Spleen (tissue), 11 donors: ENCODE data around the gene HEATR5B. TPM values are rescaled to one million over a fixed set of nuclear protein-coding genes. Genes with fewer than 3 reads are reported as not detected.

ENCODE experiments used
- DNase-seq: peaks from one replicate; pipeline ENCODE4 v3.0.0-alpha.2; 2020
- H3K27ac ChIP-seq, 8 donors: fragments of 200-600 bp; sonication (generic) in 7 of 8; 1 replicate in 4 of 8; 2 replicates in 4 of 8; pipeline versions ENCODE4 v1.5.0 to v1.8.0; 2016 to 2021; ENCODE audit warnings: inconsistent platforms in 4 of 8, mild to moderate bottlenecking in 4 of 8, moderate library complexity in 1 of 8
- H3K27me3 ChIP-seq, 7 donors: fragments of 200-600 bp; sonication (generic) in 6 of 7; replicated peaks in 1 of 7; 1 replicate in 4 of 7; 2 replicates in 3 of 7; pipeline versions ENCODE4 v1.5.0 to v1.8.0; 2016 to 2021; ENCODE audit warnings: inconsistent platforms in 3 of 7, mild to moderate bottlenecking in 1 of 7
- H3K36me3 ChIP-seq, 6 donors: fragments of 200-600 bp; sonication (generic) in 5 of 6; 1 replicate in 4 of 6; 2 replicates in 2 of 6; pipeline versions ENCODE4 v1.5.0 to v1.8.0; 2016 to 2021; ENCODE audit warnings: inconsistent platforms in 2 of 6
- H3K4me1 ChIP-seq, 6 donors: fragments of 200-600 bp; sonication (generic) in 5 of 6; 1 replicate in 3 of 6; 2 replicates in 3 of 6; pipeline versions ENCODE4 v1.5.0 to v1.8.0; 2016 to 2021; ENCODE audit warnings: inconsistent platforms in 3 of 6
- H3K4me3 ChIP-seq, 8 donors: fragments of 200-600 bp; sonication (generic) in 7 of 8; 1 replicate in 4 of 8; 2 replicates in 4 of 8; pipeline versions ENCODE4 v1.5.0 to v1.8.0; 2016 to 2021; ENCODE audit warnings: inconsistent platforms in 4 of 8, mild to moderate bottlenecking in 4 of 8, moderate library complexity in 2 of 8
- H3K9me3 ChIP-seq, 8 donors: fragments of 200-600 bp; sonication (generic) in 7 of 8; 1 replicate in 4 of 8; 2 replicates in 4 of 8; pipeline versions ENCODE4 v1.5.0 to v1.8.0; 2016 to 2021; ENCODE audit warnings: inconsistent platforms in 4 of 8
- POLR2A ChIP-seq, 3 donors: fragments of 450-650 bp; IDR thresholded peaks; one replicate each; pipeline ENCODE4 v1.5.1; 2017; ENCODE audit warnings: antibody characterized with exemption in 3 of 3, mild to moderate bottlenecking in 1 of 3
- POLR2AphosphoS5 ChIP-seq, 3 donors: sonication (generic); formaldehyde crosslinking; IDR thresholded peaks; one replicate each; pipeline ENCODE4 v1.5.1; 2017; ENCODE audit warnings: antibody characterized with exemption in 3 of 3
- WGBS, 5 donors: extraction: QIAGEN DNeasy Blood & Tissue Kit in 3 of 5; methylation state at CpG; one replicate each; pipeline versions ENCODE4 v1.1.5 to v1.1.7; 2013 to 2018; 5-methylcytosine and 5-hydroxymethylcytosine counted together
- intact Hi-C: fragments of 100-400 bp; cut with DNase I; formaldehyde crosslinking; loops from one replicate; pipeline ENCODE4 v1.15.0; 2023; ENCODE audit warnings: low total_unique reads
- polyA plus RNA-seq, 3 donors: library from polyadenylated mRNA; stranded (reverse); fragments of 200-250 nt; gene quantifications; one replicate each; pipeline ENCODE4 v1.2.1, GENCODE V29; 2013
- total RNA-seq, 7 donors: library from RNA; depleted of rRNA in 3 of 7; stranded (reverse); fragments of >200 nt in 3 of 7; fragmentation: NEBNext Ultra II Directional in 4 of 7; extraction: Animal tissue kit (Norgen Biotek cat#: 25700) in 4 of 7; gene quantifications; one replicate each; pipeline versions ENCODE4 v1.1.0 to v1.2.1, GENCODE V29; 2016 to 2021
- TF ChIP-seq, protein P1 (sequence below), 11 experiments: fragments of 200-600 bp in 7 of 11; fragments of 450-650 bp in 4 of 11; sonication (generic) in 4 of 11; IDR thresholded peaks in 8 of 11; conservative IDR thresholded peaks in 3 of 11; 1 replicate in 7 of 11; 2 replicates in 4 of 11; pipeline versions ENCODE4 v1.4.0 to v1.8.0; 2016 to 2021; ENCODE audit warnings: antibody characterized with exemption in 11 of 11, inconsistent platforms in 4 of 11, mild to moderate bottlenecking in 1 of 11
- donor health status: healthy with polysubstance abuse.
- donor health status: DM: no; HTN: no; CAD: no; lungs with moderate emphysema.
- donor health status: DM: no; HTN: no; CAD: no.
- donor health status: Bipolar disorder and iron deficiency.
- donor health status: healthy.
- donor health status: DM: no; HTN: no; CAD: no.
- donor health status: DM: yes; HTN: yes; CAD: no.

Gene HEATR5B
- total and polyA plus RNA-seq, 10 donors, result 5.5 to 58.2 (median 34.3) TPM

GRCh38 chr2:37085731-37086147, 1.6 kb upstream of the HEATR5B start:
- intact Hi-C loops, result no loop called here
- peak overlapping the region in 2 of 8 donors; percentile 88 to 99 for H3K4me3 ChIP-seq
- H3K27ac ChIP-seq, result no peak overlapping the region
- H3K4me1 ChIP-seq, result peaks cover 39 to 92% (median 63%) of the 10 kb centered on the region in 6 donors
- TF ChIP-seq POLR2AphosphoS5 (IDR thresholded peaks at IDR 0.05) (no peak), POLR2A (IDR thresholded peaks at IDR 0.05) (no peak)
- TF ChIP-seq, protein P1, sequence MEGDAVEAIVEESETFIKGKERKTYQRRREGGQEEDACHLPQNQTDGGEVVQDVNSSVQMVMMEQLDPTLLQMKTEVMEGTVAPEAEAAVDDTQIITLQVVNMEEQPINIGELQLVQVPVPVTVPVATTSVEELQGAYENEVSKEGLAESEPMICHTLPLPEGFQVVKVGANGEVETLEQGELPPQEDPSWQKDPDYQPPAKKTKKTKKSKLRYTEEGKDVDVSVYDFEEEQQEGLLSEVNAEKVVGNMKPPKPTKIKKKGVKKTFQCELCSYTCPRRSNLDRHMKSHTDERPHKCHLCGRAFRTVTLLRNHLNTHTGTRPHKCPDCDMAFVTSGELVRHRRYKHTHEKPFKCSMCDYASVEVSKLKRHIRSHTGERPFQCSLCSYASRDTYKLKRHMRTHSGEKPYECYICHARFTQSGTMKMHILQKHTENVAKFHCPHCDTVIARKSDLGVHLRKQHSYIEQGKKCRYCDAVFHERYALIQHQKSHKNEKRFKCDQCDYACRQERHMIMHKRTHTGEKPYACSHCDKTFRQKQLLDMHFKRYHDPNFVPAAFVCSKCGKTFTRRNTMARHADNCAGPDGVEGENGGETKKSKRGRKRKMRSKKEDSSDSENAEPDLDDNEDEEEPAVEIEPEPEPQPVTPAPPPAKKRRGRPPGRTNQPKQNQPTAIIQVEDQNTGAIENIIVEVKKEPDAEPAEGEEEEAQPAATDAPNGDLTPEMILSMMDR (IDR thresholded peaks at IDR 0.05 in 8 of 11, conservative IDR thresholded peaks at IDR 0.05 in 3 of 11), result no peak
- no peaks in the 10 kb centered on the region for H3K27me3 ChIP-seq
- DNase-seq, result no peak
- peaks cover 0 to 46% (median 20%) of the 10 kb centered on the region in 6 donors for H3K36me3 ChIP-seq
- no peaks in the 10 kb centered on the region for H3K9me3 ChIP-seq
- 56 to 89% (median 69%) methylated on average over 1 of the region's 1 CpG for WGBS, 5 donors

DNA sequence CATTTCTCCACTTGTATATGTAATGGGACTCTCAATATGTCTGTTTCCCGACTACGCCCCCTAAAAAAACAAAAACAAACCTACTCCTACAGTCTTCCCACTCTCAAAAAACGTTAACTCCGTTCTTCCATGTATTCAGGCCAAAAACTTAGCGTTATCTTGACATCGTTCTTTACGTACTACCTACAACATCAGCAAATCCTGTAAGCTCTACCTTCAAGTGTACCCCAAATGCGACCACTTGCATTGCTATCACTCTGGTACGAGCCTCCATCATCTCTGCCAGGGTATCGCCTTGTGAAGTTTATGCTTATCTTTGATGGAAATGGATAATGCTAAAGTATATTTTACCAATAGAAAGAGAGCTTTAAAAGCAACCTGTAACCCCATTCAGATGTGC, 625 bp upstream of the HEATR5B start:
- H3K4me1 ChIP-seq, result peaks cover 49 to 92% (median 64%) of the 10 kb centered on the region in 6 donors
- no peak for TF ChIP-seq POLR2AphosphoS5 (IDR thresholded peaks at IDR 0.05)
- TF ChIP-seq, protein P1 (IDR thresholded peaks at IDR 0.05 in 8 of 11, conservative IDR thresholded peaks at IDR 0.05 in 3 of 11), result no peak
- TF ChIP-seq POLR2A (IDR thresholded peaks at IDR 0.05), result no peak
- H3K4me3 ChIP-seq, result peak overlapping the region; percentile 83 to 99 (median 96)
- no peak for DNase-seq
- peak overlapping the region; percentile 82 to 91 (median 88) for H3K27ac ChIP-seq
- no peaks in the 10 kb centered on the region for H3K27me3 ChIP-seq
- no peaks in the 10 kb centered on the region for H3K9me3 ChIP-seq
- WGBS, 5 donors, result 2 to 5% (median 2%) methylated on average over 10 of the region's 10 CpGs
- H3K36me3 ChIP-seq, result peaks cover 0 to 41% (median 12%) of the 10 kb centered on the region in 6 donors
- intact Hi-C loops, result no loop called here

DNA sequence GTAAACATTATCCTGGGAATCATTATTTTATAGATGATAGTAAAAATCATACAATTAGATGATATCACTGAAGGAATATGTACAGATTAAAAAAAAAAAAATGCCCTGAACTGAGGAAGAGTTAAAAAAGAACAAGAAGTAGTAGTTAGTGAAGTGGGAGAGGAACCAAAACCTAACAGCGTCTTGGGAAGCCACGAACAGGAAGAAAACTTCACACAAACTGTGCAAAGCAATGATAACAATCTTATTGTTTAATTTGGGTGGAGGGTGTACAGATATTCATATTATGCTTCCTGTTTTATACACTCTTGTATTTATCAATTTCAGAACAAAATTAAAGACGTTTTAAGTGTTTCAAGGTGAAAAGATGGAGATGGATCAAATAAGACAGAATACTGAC, 3.5 kb downstream of the HEATR5B start:
- intact Hi-C loops, result no loop called here
- Histone ChIP-seq H3K27ac (peak overlapping the region; percentile 6 to 82 (median 40)), H3K27me3 (no peaks in the 10 kb centered on the region), H3K4me1 (peaks cover 51 to 75% (median 56%) of the 10 kb centered on the region in 6 donors), H3K4me3 (peak overlapping the region in 2 of 8 donors; percentile 4 to 41), H3K9me3 (no peaks in the 10 kb centered on the region), H3K36me3 (peaks cover 0 to 56% (median 26%) of the 10 kb centered on the region in 6 donors)
- 4 to 10% (median 8%) methylated on average over 3 of the region's 3 CpGs for WGBS, 5 donors
- TF ChIP-seq POLR2AphosphoS5 (IDR thresholded peaks at IDR 0.05) (no peak), POLR2A (IDR thresholded peaks at IDR 0.05) (no peak)
- TF ChIP-seq, protein P1 (IDR thresholded peaks at IDR 0.05 in 8 of 11, conservative IDR thresholded peaks at IDR 0.05 in 3 of 11), result no peak
- no peak for DNase-seq

GRCh38 chr2:37080266-37080665, 3.9 kb downstream of the HEATR5B start:
- Histone ChIP-seq H3K9me3 (no peaks in the 10 kb centered on the region), H3K27ac (peak overlapping the region; percentile 6 to 82 (median 45)), H3K4me3 (peak overlapping the region in 2 of 8 donors; percentile 4 to 41), H3K4me1 (peaks cover 47 to 70% (median 51%) of the 10 kb centered on the region in 6 donors), H3K36me3 (peaks cover 0 to 60% (median 30%) of the 10 kb centered on the region in 6 donors), H3K27me3 (no peaks in the 10 kb centered on the region)
- 39 to 60% (median 56%) methylated on average over 2 of the region's 2 CpGs for WGBS, 5 donors
- DNase-seq, result no peak
- TF ChIP-seq, protein P1 (IDR thresholded peaks at IDR 0.05 in 8 of 11, conservative IDR thresholded peaks at IDR 0.05 in 3 of 11), result no peak
- TF ChIP-seq POLR2A (IDR thresholded peaks at IDR 0.05) (no peak), POLR2AphosphoS5 (IDR thresholded peaks at IDR 0.05) (no peak)
- intact Hi-C loops, result no loop called here
